ENCODE measurements around the gene ENOX1. TPM values are rescaled to one million over a fixed set of nuclear protein-coding genes. Genes with fewer than 3 reads are reported as not detected.

ENOX1 gene
- total RNA-seq, 6 experiments from 2014 or later = 0.50 to 3.2 (median 0.64) TPM

GRCh38 chr13:43520351-43520750 lies 266.4 kb downstream of the ENOX1 start:
- no peak for DNase-seq
- Mint-ChIP-seq H3K27me3 (ENCODE audit: insufficient read depth) (no peaks in the 10 kb centered on the region; the same call in 1 of the 2 replicates), H3K9me3 (no peaks in the 10 kb centered on the region), H3K36me3 (ENCODE audit: low read depth) (no peaks in the 10 kb centered on the region), H3K4me3 (no peak overlapping the region), H3K4me1 (ENCODE audit: low read depth) (peaks cover 5% of the 10 kb centered on the region; the same call in 1 of the 2 replicates), H3K27ac (no peak overlapping the region)
- no peak for TF ChIP-seq CTCF (IDR thresholded peaks at IDR 0.05)

GRCh38 chr13:43518833-43519232 lies 267.9 kb downstream of the ENOX1 start:
- H3K4me3 Mint-ChIP-seq = no peak overlapping the region
- H3K9me3 Mint-ChIP-seq = no peaks in the 10 kb centered on the region
- no peak for TF ChIP-seq CTCF (IDR thresholded peaks at IDR 0.05)
- DNase-seq = no peak
- H3K27ac Mint-ChIP-seq = no peak overlapping the region
- peaks cover 5% of the 10 kb centered on the region; the same call in 1 of the 2 replicates for H3K4me1 Mint-ChIP-seq (ENCODE audit: low read depth)
- H3K27me3 Mint-ChIP-seq (ENCODE audit: insufficient read depth) = no peaks in the 10 kb centered on the region
- no peaks in the 10 kb centered on the region for H3K36me3 Mint-ChIP-seq (ENCODE audit: low read depth)

DNA sequence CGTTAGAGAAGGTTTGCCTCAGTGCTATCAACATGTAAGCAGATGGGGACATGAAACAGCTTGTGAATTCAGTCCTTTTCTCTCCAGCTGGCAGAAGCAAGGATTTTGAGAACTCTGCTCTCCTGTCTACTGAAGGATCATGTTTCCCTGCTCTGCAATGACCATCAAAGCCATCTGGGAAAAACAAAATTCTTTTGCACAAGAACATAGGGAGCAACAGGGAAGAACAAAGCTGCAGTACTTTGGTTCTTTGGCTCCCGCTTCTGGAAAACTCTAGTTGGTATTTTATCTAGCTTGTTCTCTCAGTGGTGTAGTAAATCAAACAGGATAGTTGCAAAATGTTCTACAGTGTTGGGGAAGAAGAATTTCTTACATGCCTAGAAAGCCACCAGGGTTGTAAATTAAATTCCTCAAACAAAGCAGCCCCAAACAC lies 270.4 kb downstream of the ENOX1 start:
- DNase-seq = peak; percentile 41
- Mint-ChIP-seq H3K4me3 (no peak overlapping the region), H3K27ac (no peak overlapping the region), H3K4me1 (ENCODE audit: low read depth) (no peaks in the 10 kb centered on the region; the same call in 1 of the 2 replicates), H3K36me3 (ENCODE audit: low read depth) (no peaks in the 10 kb centered on the region), H3K9me3 (no peaks in the 10 kb centered on the region), H3K27me3 (ENCODE audit: insufficient read depth) (no peaks in the 10 kb centered on the region)
- no peak for TF ChIP-seq CTCF (IDR thresholded peaks at IDR 0.05)

- DNase-seq = no peak
- TF ChIP-seq CTCF (IDR thresholded peaks at IDR 0.05) = no peak
- Mint-ChIP-seq H3K27me3 (ENCODE audit: insufficient read depth) (no peaks in the 10 kb centered on the region), H3K9me3 (no peaks in the 10 kb centered on the region), H3K4me1 (ENCODE audit: low read depth) (no peaks in the 10 kb centered on the region; the same call in 1 of the 2 replicates), H3K4me3 (no peak overlapping the region), H3K36me3 (ENCODE audit: low read depth) (no peaks in the 10 kb centered on the region), H3K27ac (no peak overlapping the region)
Observed at GRCh38 chr13:43515531-43515930, 271.2 kb downstream of the ENOX1 start.

DNA sequence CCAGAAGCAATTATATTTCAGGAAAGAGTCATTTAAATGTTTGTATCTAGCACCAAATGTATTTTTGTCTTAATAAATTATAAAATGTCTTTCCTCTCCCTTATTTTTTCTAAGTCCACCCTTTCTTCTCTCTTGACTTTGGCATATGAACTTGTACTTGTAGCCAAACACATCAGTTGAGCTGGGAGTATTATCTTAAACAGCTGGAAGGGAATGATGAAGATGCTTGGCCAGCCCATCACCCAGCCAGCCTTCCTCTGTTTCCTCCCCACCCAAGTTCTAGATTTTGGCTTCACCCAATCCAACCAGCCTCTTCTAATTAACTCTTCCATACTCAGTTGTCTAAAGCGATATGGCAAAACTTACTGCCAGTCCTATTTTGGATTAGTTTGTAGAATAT lies 272.5 kb downstream of the ENOX1 start:
- Mint-ChIP-seq H3K9me3 (no peaks in the 10 kb centered on the region), H3K4me3 (no peak overlapping the region), H3K4me1 (ENCODE audit: low read depth) (no peaks in the 10 kb centered on the region), H3K36me3 (ENCODE audit: low read depth) (no peaks in the 10 kb centered on the region), H3K27ac (no peak overlapping the region), H3K27me3 (ENCODE audit: insufficient read depth) (no peaks in the 10 kb centered on the region)
- DNase-seq = no peak
- TF ChIP-seq CTCF (IDR thresholded peaks at IDR 0.05) = no peak

GRCh38 chr13:43512221-43512620 lies 274.6 kb downstream of the ENOX1 start:
- H3K4me3 Mint-ChIP-seq = no peak overlapping the region
- no peaks in the 10 kb centered on the region for H3K27me3 Mint-ChIP-seq (ENCODE audit: insufficient read depth)
- no peak for TF ChIP-seq CTCF (IDR thresholded peaks at IDR 0.05)
- no peak for DNase-seq
- no peaks in the 10 kb centered on the region for H3K4me1 Mint-ChIP-seq (ENCODE audit: low read depth)
- no peaks in the 10 kb centered on the region for H3K9me3 Mint-ChIP-seq
- H3K36me3 Mint-ChIP-seq (ENCODE audit: low read depth) = no peaks in the 10 kb centered on the region
- no peak overlapping the region for H3K27ac Mint-ChIP-seq
